IMR-90 (cell line): ENCODE measurements around the gene CHORDC1. TPM values are rescaled to one million over a fixed set of nuclear protein-coding genes. Genes with fewer than 3 reads are reported as not detected.

ENCODE experiments used
- ATAC-seq: fragments of 200-7000 bp; cut with Tn5 transposase; 2 replicates; pipeline ENCODE4 v1.9.1; 2020; ENCODE audit warnings: low read depth, mild to moderate bottlenecking, moderate library complexity
- BruUV-seq: library from RNA; stranded (reverse); fragments of 400-500 nt; replicated peaks from 2 replicates; lab custom pipeline; 2021; lab: Mats Ljungman, UMichigan
- CTCF ChIA-PET: fragments of 300-600 bp; formaldehyde crosslinking; extraction: SDS; loops from one replicate; lab custom pipeline; 2021; ENCODE audit warnings: antibody characterized with exemption; lab: Yijun Ruan, JAX
- POLR2A ChIA-PET: fragments of 300-600 bp; sonication (Branson Sonifier 250); formaldehyde crosslinking; loops from one replicate; lab custom pipeline; 2022; ENCODE audit warnings: antibody characterized with exemption; ENCODE audit not compliant: unreplicated experiment; lab: Charles Lee
- DNase-seq: peaks from one replicate; pipeline ENCODE4 v3.0.0; 2013
- H2AFZ ChIP-seq: replicated peaks from 2 replicates; pipeline ENCODE3; 2013; ENCODE audit warnings: low read length, mild to moderate bottlenecking; ENCODE audit not compliant: poor library complexity
- H2AK5ac ChIP-seq: 2 replicates; pipeline ENCODE4 v1.6.1; 2013; ENCODE audit warnings: low read depth, low read length, inconsistent platforms
- H2AK9ac ChIP-seq: replicated peaks from 2 replicates; pipeline ENCODE3; 2013; ENCODE audit warnings: mild to moderate bottlenecking, low read depth, low read length, moderate library complexity; ENCODE audit not compliant: poor library complexity
- H2BK120ac ChIP-seq: 2 replicates; pipeline ENCODE4 v1.6.1; 2013; ENCODE audit warnings: low read depth, low read length, inconsistent platforms
- H2BK15ac ChIP-seq: 3 replicates; pipeline ENCODE4 v1.6.1; 2013; ENCODE audit warnings: low read depth, low read length, inconsistent platforms
- H2BK20ac ChIP-seq: 2 replicates; pipeline ENCODE4 v1.6.1; 2013; ENCODE audit warnings: low read depth, mild to moderate bottlenecking, inconsistent platforms, low read length, moderate library complexity
- H2BK5ac ChIP-seq: 2 replicates; pipeline ENCODE4 v1.6.1; 2013; ENCODE audit warnings: mild to moderate bottlenecking, low read depth, low read length, inconsistent platforms; ENCODE audit not compliant: poor library complexity, severe bottlenecking
- H3K14ac ChIP-seq: replicated peaks from 2 replicates; pipeline ENCODE4 v1.6.1; 2013; ENCODE audit warnings: low read depth, low read length, inconsistent platforms
- H3K18ac ChIP-seq: 2 replicates; pipeline ENCODE4 v1.6.1; 2013; ENCODE audit warnings: low read depth, low read length, control low read depth
- H3K23ac ChIP-seq: 2 replicates; pipeline ENCODE4 v1.6.1; 2013; ENCODE audit warnings: low read depth, low read length, inconsistent platforms
- H3K27ac ChIP-seq: 2 replicates; pipeline ENCODE4 v1.5.1; 2013; ENCODE audit warnings: mild to moderate bottlenecking, control low read depth, low read length; ENCODE audit not compliant: insufficient read depth
- H3K27me3 ChIP-seq: 2 replicates; pipeline ENCODE4 v1.6.1; 2013; ENCODE audit warnings: low read length; ENCODE audit not compliant: control insufficient read depth, insufficient read depth
- H3K36me3 ChIP-seq: 2 replicates; pipeline ENCODE4 v1.6.1; 2013; ENCODE audit warnings: low read length, mixed read lengths; ENCODE audit not compliant: control insufficient read depth, insufficient read depth
- H3K4ac ChIP-seq: 2 replicates; pipeline ENCODE4 v1.6.1; 2013; ENCODE audit warnings: low read depth, low read length, inconsistent platforms
- H3K4me1 ChIP-seq: 2 replicates; pipeline ENCODE4 v1.6.1; 2013; ENCODE audit warnings: low read length, mixed read lengths; ENCODE audit not compliant: control insufficient read depth, insufficient read depth
- H3K4me2 ChIP-seq: 2 replicates; pipeline ENCODE4 v1.6.1; 2013; ENCODE audit warnings: low read depth, mild to moderate bottlenecking, control low read depth, low read length, moderate library complexity
- H3K4me3 ChIP-seq: 2 replicates; pipeline ENCODE4 v1.5.1; 2013; ENCODE audit warnings: low read depth, mild to moderate bottlenecking, control low read depth, low read length, moderate library complexity; ENCODE audit not compliant: insufficient read depth
- H3K56ac ChIP-seq: 2 replicates; pipeline ENCODE4 v1.6.1; 2013; ENCODE audit warnings: low read length, inconsistent platforms; ENCODE audit not compliant: insufficient read depth; ENCODE audit errors: extremely low read depth
- H3K79me1 ChIP-seq, 2 experiments: 2 replicates each; pipeline ENCODE4 v1.6.1; 2013; ENCODE audit warnings: low read length in 2 of 2, inconsistent platforms in 1 of 2, low read depth in 1 of 2
- H3K9ac ChIP-seq: 2 replicates; pipeline ENCODE4 v1.6.1; 2013; ENCODE audit warnings: low read depth, low read length, control low read depth
- H3K9me1 ChIP-seq: 2 replicates; pipeline ENCODE4 v1.6.1; 2013; ENCODE audit warnings: low read length, inconsistent platforms; ENCODE audit not compliant: insufficient read depth
- H3K9me3 ChIP-seq: 2 replicates; pipeline ENCODE4 v1.6.1; 2013; ENCODE audit warnings: low read length; ENCODE audit not compliant: control insufficient read depth, insufficient read depth
- H4K20me1 ChIP-seq: 2 replicates; pipeline ENCODE4 v1.6.1; 2013; ENCODE audit warnings: low read length, inconsistent platforms; ENCODE audit not compliant: insufficient read depth
- H4K5ac ChIP-seq: 2 replicates; pipeline ENCODE4 v1.6.1; 2013; ENCODE audit warnings: mild to moderate bottlenecking, low read depth, low read length, control low read depth
- H4K8ac ChIP-seq, 2 experiments: 2 replicates each; pipeline ENCODE4 v1.6.1; 2013; ENCODE audit warnings: low read depth in 2 of 2, low read length in 2 of 2, control low read depth in 1 of 2, inconsistent platforms in 1 of 2
- H4K91ac ChIP-seq: 2 replicates; pipeline ENCODE4 v1.6.1; 2013; ENCODE audit warnings: low read depth, low read length, inconsistent platforms; ENCODE audit not compliant: insufficient read depth
- CEBPB ChIP-seq: IDR thresholded peaks from 2 replicates; pipeline ENCODE4 v1.6.1; 2012; ENCODE audit warnings: low read depth, low read length, improper control_type of control experiment
- MXI1 ChIP-seq: IDR thresholded peaks from 2 replicates; pipeline ENCODE4 v1.6.1; 2012; ENCODE audit warnings: low read depth, mild to moderate bottlenecking, low read length, moderate library complexity, borderline replicate concordance
- WGBS, 2 experiments: methylation state at CpG; one replicate each; pipeline versions ENCODE4 v1.1.5 to v1.1.7; 2013; ENCODE audit warnings: missing lambda C conversion rate in 2 of 2; ENCODE audit not compliant: insufficient read length in 1 of 2; ENCODE audit errors: extremely low coverage in 2 of 2; 5-methylcytosine and 5-hydroxymethylcytosine counted together
- dilution Hi-C: fragments of 300-500 bp; cut with HindIII; formaldehyde crosslinking; loops from one replicate; pipeline ENCODE4 v1.14.3; 2018; ENCODE audit warnings: low sequenced_read_pairs; ENCODE audit not compliant: unreplicated experiment
- in situ Hi-C: fragments of 300-500 bp; cut with MboI; formaldehyde crosslinking; loops from 3 replicates; pipeline ENCODE4 v1.14.3; 2019; ENCODE audit warnings: low sequenced_read_pairs, inconsistent platforms, mixed read lengths
- intact Hi-C: fragments of 100-400 bp; cut with micrococcal nuclease; formaldehyde crosslinking; loops from 2 replicates; pipeline ENCODE4 v1.10.0; 2022
- polyA plus RNA-seq, 3 experiments: library from polyadenylated mRNA; depleted of rRNA; stranded (reverse); fragments of >200 nt; gene quantifications; 2 replicates each; pipeline ENCODE4 v1.2.3, GENCODE V29; 2012; ENCODE audit warnings: low replicate concordance in 1 of 3
- total RNA-seq: library from RNA; depleted of rRNA; stranded (reverse); fragments of >200 nt; gene quantifications from 2 replicates; pipeline ENCODE4 v1.2.3, GENCODE V29; 2012

The CHORDC1 gene
- total and polyA plus RNA-seq, 2 of the 4 experiments (the other 2 are of a cell fraction) = 26.9 to 51.4 TPM

GRCh38 chr11:90220391-90220790 is 2.5 kb downstream of the CHORDC1 start:
- in situ Hi-C loops = no loop called here
- peaks cover 44% of the 10 kb centered on the region for H4K20me1 ChIP-seq
- H3K79me1 ChIP-seq = peaks cover 0 to 28% of the 10 kb centered on the region in 2 experiments; a peak in 2 of 4 replicates
- no peak overlapping the region for H3K27ac ChIP-seq
- no peak overlapping the region for H3K23ac ChIP-seq
- dilution Hi-C loops = no loop called here
- CTCF ChIA-PET = interaction anchor here (0.8 to 1.3 kb wide), 2 partner anchors 15 kb away, joined by 3 to 4 read pairs; no protein-coding TSS in a partner anchor
- H4K5ac ChIP-seq = no peak overlapping the region
- intact Hi-C loops = no loop called here
- no peak overlapping the region for H2AK5ac ChIP-seq
- WGBS, 2 experiments = no CpG with 5 or more reads among the region's 1 CpG
- H2BK5ac ChIP-seq = peak overlapping the region; percentile 18
- no peak overlapping the region for H3K18ac ChIP-seq
- no peaks in the 10 kb centered on the region for H3K36me3 ChIP-seq
- H3K9me1 ChIP-seq = no peaks in the 10 kb centered on the region; the same call in 1 of the 2 replicates
- H3K4ac ChIP-seq = no peak overlapping the region
- TF ChIP-seq MXI1 (no peak), CEBPB (peak; percentile 79)
- BruUV-seq = no TSS peak
- H3K4me1 ChIP-seq = peaks cover 6% of the 10 kb centered on the region
- no peaks in the 10 kb centered on the region for H3K9me3 ChIP-seq
- H3K56ac ChIP-seq = no peak overlapping the region
- POLR2A ChIA-PET = no interaction called here
- no peak overlapping the region for H3K9ac ChIP-seq
- H4K91ac ChIP-seq = no peak overlapping the region
- peak overlapping the region; percentile 13; the same call in 1 of the 2 replicates for H3K4me3 ChIP-seq
- no peak overlapping the region for H2AK9ac ChIP-seq
- H4K8ac ChIP-seq = no peak overlapping the region
- H2AFZ ChIP-seq = no peak overlapping the region
- DNase-seq (peak; percentile 72), ATAC-seq (no peak)
- H2BK120ac ChIP-seq = no peak overlapping the region
- H3K27me3 ChIP-seq = no peaks in the 10 kb centered on the region
- no peak overlapping the region for H3K14ac ChIP-seq
- no peak overlapping the region for H2BK20ac ChIP-seq
- peak overlapping the region; percentile 88 for H3K4me2 ChIP-seq
- H2BK15ac ChIP-seq = no peak overlapping the region
